SK-N-SH treated with all-trans-retinoic acid at 6 μM for 48 hours (cell line): Measurements from ENCODE around the gene CYP26C1.

Experiments
- ATAC-seq: fragments of 200-7000 bp; cut with Tn5 transposase; 3 replicates; pipeline ENCODE4 v1.9.1; 2020; ENCODE audit warnings: mild to moderate bottlenecking, moderate library complexity
- ARNTL ChIP-seq: fragments of 450-650 bp; formaldehyde crosslinking; IDR thresholded peaks from 2 replicates; pipeline ENCODE4 v1.5.0; 2020; ENCODE audit warnings: low read depth, mild to moderate bottlenecking, moderate library complexity, borderline replicate concordance
- BACH2 ChIP-seq: fragments of 250-450 bp; sonication (Bioruptor Pico); IDR thresholded peaks from 2 replicates; pipeline ENCODE4 v1.9.0; 2021; ENCODE audit warnings: mild to moderate bottlenecking, borderline replicate concordance
- CREB5 ChIP-seq: fragments of 250-450 bp; sonication (Bioruptor Pico); IDR thresholded peaks from 2 replicates; pipeline ENCODE4 v1.5.1; 2020; ENCODE audit warnings: low read depth, mild to moderate bottlenecking, moderate library complexity
- CSDC2 ChIP-seq: fragments of 250-450 bp; sonication (Bioruptor Pico); IDR thresholded peaks from 2 replicates; pipeline ENCODE4 v1.5.0; 2020; ENCODE audit warnings: mild to moderate bottlenecking, moderate library complexity
- CSRNP3 ChIP-seq: fragments of 250-450 bp; sonication (Bioruptor Pico); IDR thresholded peaks from 2 replicates; pipeline ENCODE4 v1.5.1; 2021; ENCODE audit warnings: mild to moderate bottlenecking, moderate library complexity
- ESRRG ChIP-seq: fragments of 250-450 bp; sonication (Bioruptor Pico); IDR thresholded peaks from 2 replicates; pipeline ENCODE4 v1.6.1; 2021; ENCODE audit warnings: mild to moderate bottlenecking
- GLIS3 ChIP-seq: fragments of 250-450 bp; sonication (Bioruptor Pico); IDR thresholded peaks from 2 replicates; pipeline ENCODE4 v1.5.0; 2020; ENCODE audit warnings: mild to moderate bottlenecking, moderate library complexity
- ISL1 ChIP-seq: fragments of 250-450 bp; sonication (Bioruptor Pico); IDR thresholded peaks from 2 replicates; pipeline ENCODE4 v2.1.2; 2022; ENCODE audit warnings: mild to moderate bottlenecking, moderate library complexity
- POU6F1 ChIP-seq: fragments of 250-450 bp; sonication (Bioruptor Pico); IDR thresholded peaks from 2 replicates; pipeline ENCODE4 v1.8.0; 2021; ENCODE audit warnings: low read depth, mild to moderate bottlenecking, moderate library complexity, borderline replicate concordance
- PPARA ChIP-seq: fragments of 250-450 bp; sonication (Bioruptor Pico); IDR thresholded peaks from 2 replicates; pipeline ENCODE4 v1.5.0; 2020; ENCODE audit warnings: mild to moderate bottlenecking, borderline replicate concordance
- RARB ChIP-seq: fragments of 250-450 bp; sonication (Bioruptor Pico); IDR thresholded peaks from 2 replicates; pipeline ENCODE4 v1.8.0; 2021; ENCODE audit warnings: mild to moderate bottlenecking, moderate library complexity
- SNAI2 ChIP-seq: fragments of 250-450 bp; sonication (Bioruptor Pico); IDR thresholded peaks from 2 replicates; pipeline ENCODE4 v1.5.0; 2020; ENCODE audit warnings: mild to moderate bottlenecking, moderate library complexity
- TCF4 ChIP-seq: fragments of 250-450 bp; sonication (Bioruptor Pico); IDR thresholded peaks from 2 replicates; pipeline ENCODE4 v1.8.0; 2021; ENCODE audit warnings: mild to moderate bottlenecking, moderate library complexity, borderline replicate concordance
- TOX ChIP-seq: fragments of 250-450 bp; sonication (Bioruptor Pico); IDR thresholded peaks from 2 replicates; pipeline ENCODE4 v1.8.0; 2021; ENCODE audit warnings: mild to moderate bottlenecking, moderate library complexity, borderline replicate concordance
- TSHZ2 ChIP-seq: fragments of 250-450 bp; sonication (Bioruptor Pico); IDR thresholded peaks from 2 replicates; pipeline ENCODE4 v1.5.0; 2020; ENCODE audit warnings: mild to moderate bottlenecking, moderate library complexity
- ZC3H10 ChIP-seq: fragments of 250-450 bp; sonication (Bioruptor Pico); IDR thresholded peaks from 2 replicates; pipeline ENCODE4 v1.5.1; 2021; ENCODE audit warnings: mild to moderate bottlenecking, moderate library complexity
- ZFP3 ChIP-seq: fragments of 250-450 bp; sonication (Bioruptor Pico); IDR thresholded peaks from 2 replicates; pipeline ENCODE4 v1.5.0; 2020; ENCODE audit warnings: mild to moderate bottlenecking, moderate library complexity
- ZFP30 ChIP-seq: fragments of 450-650 bp; formaldehyde crosslinking; IDR thresholded peaks from 2 replicates; pipeline ENCODE4 v1.5.0; 2022; ENCODE audit warnings: mild to moderate bottlenecking, moderate library complexity
- ZNF565 ChIP-seq: fragments of 450-650 bp; formaldehyde crosslinking; conservative IDR thresholded peaks from 2 replicates; pipeline ENCODE4 v1.5.0; 2020; ENCODE audit warnings: low read depth, mild to moderate bottlenecking, moderate library complexity
- ZNF70 ChIP-seq: fragments of 450-650 bp; formaldehyde crosslinking; IDR thresholded peaks from 2 replicates; pipeline ENCODE4 v1.5.0; 2020; ENCODE audit warnings: mild to moderate bottlenecking, moderate library complexity
- ZNF8 ChIP-seq: fragments of 450-650 bp; formaldehyde crosslinking; IDR thresholded peaks from 2 replicates; pipeline ENCODE4 v1.5.0; 2020; ENCODE audit warnings: mild to moderate bottlenecking, moderate library complexity

CYP26C1 gene

GRCh38 chr10:93030409-93030808 is 30.2 kb upstream of the CYP26C1 start:
- TF ChIP-seq ZNF8 (no peak), PPARA (no peak), TCF4 (CRISPR knock-in tag) (no peak), SNAI2 (CRISPR knock-in tag) (no peak), ZNF70 (CRISPR knock-in tag) (no peak), ISL1 (CRISPR knock-in tag) (peak; percentile 64), CSRNP3 (CRISPR knock-in tag) (no peak), ZFP30 (CRISPR knock-in tag) (no peak)
- ATAC-seq = peak; percentile 95

- no peak for TF ChIP-seq ZNF70 (CRISPR knock-in tag)
- TF ChIP-seq SNAI2 (CRISPR knock-in tag) = no peak
- TF ChIP-seq ESRRG (CRISPR knock-in tag) = no peak
- TF ChIP-seq ISL1 (CRISPR knock-in tag) = no peak
- TF ChIP-seq ZNF565 (CRISPR knock-in tag) = no peak
- TF ChIP-seq CSRNP3 (CRISPR knock-in tag) = no peak
- TF ChIP-seq, all 23 proteins: peak for 0
- no peak for ATAC-seq
Observed at GRCh38 chr10:93032105-93032808, 28.3 kb upstream of the CYP26C1 start.

- ATAC-seq = no peak
- TF ChIP-seq ZC3H10 (no peak), CREB5 (no peak), ISL1 (CRISPR knock-in tag) (no peak), BACH2 (no peak), POU6F1 (no peak), GLIS3 (CRISPR knock-in tag) (no peak), ZFP30 (CRISPR knock-in tag) (no peak), ESRRG (CRISPR knock-in tag) (no peak), TOX (CRISPR knock-in tag) (no peak), ARNTL (CRISPR knock-in tag) (no peak), TSHZ2 (no peak), CSDC2 (CRISPR knock-in tag) (no peak), PPARA (no peak), ZFP3 (CRISPR knock-in tag) (no peak), RARB (no peak)
Observed at GRCh38 chr10:93032809-93033137, 27.8 kb upstream of the CYP26C1 start.

- ATAC-seq = no peak
- TF ChIP-seq ZC3H10 (no peak), GLIS3 (CRISPR knock-in tag) (no peak), BACH2 (no peak), ARNTL (CRISPR knock-in tag) (no peak), ZNF70 (CRISPR knock-in tag) (no peak), ESRRG (CRISPR knock-in tag) (no peak), ZNF8 (no peak), TSHZ2 (no peak), TOX (CRISPR knock-in tag) (no peak), ZNF565 (CRISPR knock-in tag) (no peak), ZFP3 (CRISPR knock-in tag) (no peak), CREB5 (no peak), PPARA (no peak)
Observed at GRCh38 chr10:93034426-93034825, 26.2 kb upstream of the CYP26C1 start.
